ENCODE results near the gene PLA2G4B.

DNA sequence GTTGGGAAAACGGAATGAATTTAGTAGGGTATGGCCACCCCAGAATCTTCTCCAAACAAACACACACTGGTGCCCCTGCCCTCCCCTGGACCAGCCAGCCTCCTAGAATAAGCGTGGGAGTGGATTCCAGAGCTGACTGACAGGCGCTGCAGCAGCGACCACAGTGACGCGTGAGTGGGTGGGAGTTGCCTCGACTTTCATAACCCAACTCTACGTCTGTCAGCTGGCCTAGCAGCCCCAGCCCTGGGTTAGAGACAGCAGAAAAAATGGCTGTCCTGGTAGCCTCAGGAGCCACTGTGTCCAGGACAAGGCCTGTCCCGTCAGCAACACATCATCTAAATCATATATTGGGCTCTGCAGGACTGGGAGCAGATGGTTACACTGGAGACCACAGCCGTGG lies 10.0 kb downstream of the PLA2G4B start:
- TF ChIP-seq CTCF (IDR thresholded peaks at IDR 0.05 in 2 of 3, conservative IDR thresholded peaks at IDR 0.05 in 1 of 3; ENCODE audit: control insufficient read depth in 2 of 3, extremely low read depth in 1 of 3, insufficient read depth in 1 of 3, low read depth in 3 of 3, low read length in 3 of 3) (no peak), NR2C2 (IDR thresholded peaks at IDR 0.05; ENCODE audit: borderline replicate concordance, control insufficient read depth, insufficient read length, low read depth) (no peak), SRF (IDR thresholded peaks at IDR 0.05; ENCODE audit: low read depth in 2 of 2, low read length in 2 of 2) (no peak), MYC (IDR thresholded peaks at IDR 0.05; ENCODE audit: insufficient read depth, insufficient read length, insufficient replicate concordance, low read length, severe bottlenecking) (no peak), MAX (IDR thresholded peaks at IDR 0.05; ENCODE audit: low read depth, low read length) (no peak), ZBTB4 (CRISPR knock-in tag; IDR thresholded peaks at IDR 0.05) (no peak), NBN (IDR thresholded peaks at IDR 0.05) (no peak), IRF3 (IDR thresholded peaks at IDR 0.05) (no peak), SP1 (IDR thresholded peaks at IDR 0.05; ENCODE audit: low read depth, low read length) (no peak), GABPA (IDR thresholded peaks at IDR 0.05; ENCODE audit: low read depth) (no peak), SPI1 (IDR thresholded peaks at IDR 0.05; ENCODE audit: borderline replicate concordance, insufficient read depth, low read depth, low read length) (no peak), PAX5 (IDR thresholded peaks at IDR 0.05; ENCODE audit: borderline replicate concordance, low read depth, low read length) (no peak), NRF1 (conservative IDR thresholded peaks at IDR 0.05; ENCODE audit: low read depth, low read length) (no peak)
- TF ChIP-seq, protein P1, sequence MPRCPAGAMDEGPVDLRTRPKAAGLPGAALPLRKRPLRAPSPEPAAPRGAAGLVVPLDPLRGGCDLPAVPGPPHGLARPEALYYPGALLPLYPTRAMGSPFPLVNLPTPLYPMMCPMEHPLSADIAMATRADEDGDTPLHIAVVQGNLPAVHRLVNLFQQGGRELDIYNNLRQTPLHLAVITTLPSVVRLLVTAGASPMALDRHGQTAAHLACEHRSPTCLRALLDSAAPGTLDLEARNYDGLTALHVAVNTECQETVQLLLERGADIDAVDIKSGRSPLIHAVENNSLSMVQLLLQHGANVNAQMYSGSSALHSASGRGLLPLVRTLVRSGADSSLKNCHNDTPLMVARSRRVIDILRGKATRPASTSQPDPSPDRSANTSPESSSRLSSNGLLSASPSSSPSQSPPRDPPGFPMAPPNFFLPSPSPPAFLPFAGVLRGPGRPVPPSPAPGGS (IDR thresholded peaks at IDR 0.05; ENCODE audit: borderline replicate concordance, insufficient read depth, low read depth, low read length, poor library complexity, severe bottlenecking): no peak

Data from GM12878 (cell line).